HL-60 (cell line): ENCODE data around the gene ACRV1.

Experiments
- DNase-seq, 2 experiments: peaks; one replicate each; pipeline ENCODE4 v3.0.0-alpha.2; 2010 to 2020; ENCODE audit warnings: low read depth in 1 of 2, low spot score in 1 of 2
- H3K27ac ChIP-seq: fragments of 250-450 bp; sonication (Bioruptor Pico); replicated peaks from 2 replicates; pipeline ENCODE4 v1.5.1; 2020; ENCODE audit warnings: mild to moderate bottlenecking, moderate library complexity
- H3K27me3 ChIP-seq: fragments of 250-450 bp; sonication (Bioruptor Pico); 2 replicates; pipeline ENCODE4 v1.5.1; 2021; ENCODE audit warnings: mild to moderate bottlenecking, moderate library complexity; ENCODE audit not compliant: insufficient read depth, poor library complexity, severe bottlenecking
- H3K4me3 ChIP-seq: replicated peaks from 2 replicates; pipeline ENCODE4 v1.5.1; 2011; ENCODE audit warnings: mild to moderate bottlenecking, control low read depth, low read length; ENCODE audit not compliant: insufficient read depth
- GABPA ChIP-seq: IDR thresholded peaks from 2 replicates; pipeline ENCODE4 v1.6.1; 2012; ENCODE audit warnings: low read depth
- POLR2AphosphoS5 ChIP-seq: IDR thresholded peaks from 2 replicates; pipeline ENCODE4 v1.6.1; 2012; ENCODE audit warnings: low read depth
- SPI1 ChIP-seq: IDR thresholded peaks from 2 replicates; pipeline ENCODE4 v1.6.1; 2012; ENCODE audit warnings: low read depth, mild to moderate bottlenecking, borderline replicate concordance
- TF ChIP-seq, protein P1 (sequence below): IDR thresholded peaks from 2 replicates; pipeline ENCODE4 v1.6.1; 2012; ENCODE audit warnings: low read depth; ENCODE audit not compliant: insufficient replicate concordance
- TF ChIP-seq, protein P2 (sequence below): IDR thresholded peaks from one replicate; pipeline ENCODE4 v1.5.1; 2011; ENCODE audit warnings: low read length, control low read depth, inconsistent platforms; ENCODE audit not compliant: insufficient read depth

The ACRV1 gene

DNA sequence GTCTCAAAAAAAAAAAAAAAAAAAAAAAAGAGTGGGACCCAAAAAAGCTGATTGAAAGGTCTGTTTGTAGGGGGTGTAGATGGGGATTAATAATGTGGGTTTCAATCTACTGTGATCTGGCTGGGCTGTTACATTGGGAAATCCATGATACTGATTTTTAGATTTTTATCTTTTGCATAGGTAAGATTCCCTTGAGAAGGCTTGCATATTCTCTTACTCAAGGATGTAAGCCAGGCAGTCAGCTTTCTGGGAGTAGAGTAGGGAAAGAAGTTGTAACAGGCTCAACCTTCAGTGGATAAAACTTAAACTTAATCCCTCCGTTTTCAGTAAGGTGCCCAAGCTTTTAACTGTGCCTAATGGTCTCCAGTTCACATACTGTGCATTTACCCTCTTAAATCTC is 57.6 kb downstream of the ACRV1 start:
- no peak overlapping the region for H3K27ac ChIP-seq
- no peak overlapping the region for H3K4me3 ChIP-seq
- no peaks in the 10 kb centered on the region for H3K27me3 ChIP-seq
- TF ChIP-seq GABPA = no peak
- no peak for TF ChIP-seq POLR2AphosphoS5
- TF ChIP-seq SPI1 = no peak
- TF ChIP-seq, protein P1, sequence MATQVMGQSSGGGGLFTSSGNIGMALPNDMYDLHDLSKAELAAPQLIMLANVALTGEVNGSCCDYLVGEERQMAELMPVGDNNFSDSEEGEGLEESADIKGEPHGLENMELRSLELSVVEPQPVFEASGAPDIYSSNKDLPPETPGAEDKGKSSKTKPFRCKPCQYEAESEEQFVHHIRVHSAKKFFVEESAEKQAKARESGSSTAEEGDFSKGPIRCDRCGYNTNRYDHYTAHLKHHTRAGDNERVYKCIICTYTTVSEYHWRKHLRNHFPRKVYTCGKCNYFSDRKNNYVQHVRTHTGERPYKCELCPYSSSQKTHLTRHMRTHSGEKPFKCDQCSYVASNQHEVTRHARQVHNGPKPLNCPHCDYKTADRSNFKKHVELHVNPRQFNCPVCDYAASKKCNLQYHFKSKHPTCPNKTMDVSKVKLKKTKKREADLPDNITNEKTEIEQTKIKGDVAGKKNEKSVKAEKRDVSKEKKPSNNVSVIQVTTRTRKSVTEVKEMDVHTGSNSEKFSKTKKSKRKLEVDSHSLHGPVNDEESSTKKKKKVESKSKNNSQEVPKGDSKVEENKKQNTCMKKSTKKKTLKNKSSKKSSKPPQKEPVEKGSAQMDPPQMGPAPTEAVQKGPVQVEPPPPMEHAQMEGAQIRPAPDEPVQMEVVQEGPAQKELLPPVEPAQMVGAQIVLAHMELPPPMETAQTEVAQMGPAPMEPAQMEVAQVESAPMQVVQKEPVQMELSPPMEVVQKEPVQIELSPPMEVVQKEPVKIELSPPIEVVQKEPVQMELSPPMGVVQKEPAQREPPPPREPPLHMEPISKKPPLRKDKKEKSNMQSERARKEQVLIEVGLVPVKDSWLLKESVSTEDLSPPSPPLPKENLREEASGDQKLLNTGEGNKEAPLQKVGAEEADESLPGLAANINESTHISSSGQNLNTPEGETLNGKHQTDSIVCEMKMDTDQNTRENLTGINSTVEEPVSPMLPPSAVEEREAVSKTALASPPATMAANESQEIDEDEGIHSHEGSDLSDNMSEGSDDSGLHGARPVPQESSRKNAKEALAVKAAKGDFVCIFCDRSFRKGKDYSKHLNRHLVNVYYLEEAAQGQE = no peak
- TF ChIP-seq, protein P2, sequence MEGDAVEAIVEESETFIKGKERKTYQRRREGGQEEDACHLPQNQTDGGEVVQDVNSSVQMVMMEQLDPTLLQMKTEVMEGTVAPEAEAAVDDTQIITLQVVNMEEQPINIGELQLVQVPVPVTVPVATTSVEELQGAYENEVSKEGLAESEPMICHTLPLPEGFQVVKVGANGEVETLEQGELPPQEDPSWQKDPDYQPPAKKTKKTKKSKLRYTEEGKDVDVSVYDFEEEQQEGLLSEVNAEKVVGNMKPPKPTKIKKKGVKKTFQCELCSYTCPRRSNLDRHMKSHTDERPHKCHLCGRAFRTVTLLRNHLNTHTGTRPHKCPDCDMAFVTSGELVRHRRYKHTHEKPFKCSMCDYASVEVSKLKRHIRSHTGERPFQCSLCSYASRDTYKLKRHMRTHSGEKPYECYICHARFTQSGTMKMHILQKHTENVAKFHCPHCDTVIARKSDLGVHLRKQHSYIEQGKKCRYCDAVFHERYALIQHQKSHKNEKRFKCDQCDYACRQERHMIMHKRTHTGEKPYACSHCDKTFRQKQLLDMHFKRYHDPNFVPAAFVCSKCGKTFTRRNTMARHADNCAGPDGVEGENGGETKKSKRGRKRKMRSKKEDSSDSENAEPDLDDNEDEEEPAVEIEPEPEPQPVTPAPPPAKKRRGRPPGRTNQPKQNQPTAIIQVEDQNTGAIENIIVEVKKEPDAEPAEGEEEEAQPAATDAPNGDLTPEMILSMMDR = no peak
- no peak for DNase-seq

DNA sequence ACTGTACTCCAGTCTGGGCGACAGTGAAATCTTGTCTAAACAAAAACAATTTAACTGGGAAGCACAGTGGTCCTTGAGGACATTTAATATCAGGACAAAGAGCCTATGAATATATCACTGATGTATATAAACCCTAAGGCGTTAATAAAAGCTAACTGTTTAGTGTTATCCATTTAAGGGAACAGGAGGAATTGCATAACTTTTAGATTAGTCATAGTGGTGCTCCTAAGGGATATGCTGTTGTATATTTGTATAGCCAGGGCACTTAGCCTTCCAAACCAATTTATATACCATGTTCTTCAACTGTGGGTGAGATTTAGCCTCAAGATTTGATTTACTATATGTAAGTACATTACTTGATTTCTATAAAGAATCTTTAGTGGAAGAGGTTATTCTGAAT is 58.7 kb downstream of the ACRV1 start:
- no peak for DNase-seq
- Histone ChIP-seq H3K27ac (no peak overlapping the region), H3K4me3 (no peak overlapping the region), H3K27me3 (no peaks in the 10 kb centered on the region)
- TF ChIP-seq GABPA = no peak
- TF ChIP-seq, protein P2 = no peak
- TF ChIP-seq SPI1 = no peak
- TF ChIP-seq, protein P1 = no peak
- no peak for TF ChIP-seq POLR2AphosphoS5
